ENCODE measurements around the gene SHISA7. TPM values are rescaled to one million over a fixed set of nuclear protein-coding genes. Genes with fewer than 3 reads are reported as not detected.

The SHISA7 gene
- total RNA-seq, 2 donors from 2014 or later, result not detected

- Histone ChIP-seq H3K27ac (no peak overlapping the region), H3K9me3 (no peaks in the 10 kb centered on the region), H3K4me3 (no peak overlapping the region), H3K9ac (ENCODE audit: low read depth in 2 of 2, low read length in 2 of 2) (no peak overlapping the region), H3K36me3 (peaks cover 16% of the 10 kb centered on the region), H3K4me1 (no peaks in the 10 kb centered on the region), H3K27me3 (no peaks in the 10 kb centered on the region)
- intact Hi-C loops (cut with DNase I), result no loop called here
- TF ChIP-seq CTCF (IDR thresholded peaks at IDR 0.05), result no peak
- DNase-seq, result no peak
These were observed 42.6 kb downstream of the SHISA7 start for GRCh38 chr19:55400281-55401087.

GRCh38 chr19:55398200-55398925, 44.7 kb downstream of the SHISA7 start:
- intact Hi-C loops (cut with DNase I), result no loop called here
- Histone ChIP-seq H3K36me3 (peaks cover 16% of the 10 kb centered on the region), H3K4me1 (no peaks in the 10 kb centered on the region), H3K27me3 (no peaks in the 10 kb centered on the region), H3K9ac (ENCODE audit: low read depth in 2 of 2, low read length in 2 of 2) (no peak overlapping the region), H3K9me3 (no peaks in the 10 kb centered on the region), H3K4me3 (no peak overlapping the region), H3K27ac (no peak overlapping the region)
- no peak for DNase-seq
- TF ChIP-seq CTCF (IDR thresholded peaks at IDR 0.05), result no peak

GRCh38 chr19:55392820-55393761, 50.0 kb downstream of the SHISA7 start:
- Histone ChIP-seq H3K27me3 (no peaks in the 10 kb centered on the region), H3K9ac (ENCODE audit: low read depth in 2 of 2, low read length in 2 of 2) (no peak overlapping the region), H3K27ac (no peak overlapping the region), H3K36me3 (peaks cover 16% of the 10 kb centered on the region), H3K4me1 (peaks cover 5% of the 10 kb centered on the region), H3K4me3 (no peak overlapping the region), H3K9me3 (no peaks in the 10 kb centered on the region)
- no peak for TF ChIP-seq CTCF (IDR thresholded peaks at IDR 0.05)
- no peak for DNase-seq
- intact Hi-C loops (cut with DNase I), result no loop called here

GRCh38 chr19:55391702-55392615, 51.1 kb downstream of the SHISA7 start:
- intact Hi-C loops (cut with DNase I), result no loop called here
- Histone ChIP-seq H3K4me1 (peaks cover 16% of the 10 kb centered on the region), H3K27me3 (no peaks in the 10 kb centered on the region), H3K4me3 (no peak overlapping the region), H3K9me3 (no peaks in the 10 kb centered on the region), H3K36me3 (peaks cover 24% of the 10 kb centered on the region), H3K27ac (no peak overlapping the region), H3K9ac (ENCODE audit: low read depth in 2 of 2, low read length in 2 of 2) (no peak overlapping the region)
- DNase-seq, result no peak
- no peak for TF ChIP-seq CTCF (IDR thresholded peaks at IDR 0.05)
